Smooth muscle cell (in vitro differentiated cells): ENCODE measurements around the gene ORM2. TPM values are rescaled to one million over a fixed set of nuclear protein-coding genes. Genes with fewer than 3 reads are reported as not detected.

Source experiments
- DNase-seq: peaks from one replicate; lab custom pipeline; 2025; ENCODE audit not compliant: unreplicated experiment; lab: John Stamatoyannopoulos, UW
- H2AFZ ChIP-seq: fragments of 200-600 bp; sonication (generic); 2 replicates; pipeline ENCODE4 v1.6.0; 2016; ENCODE audit warnings: antibody characterized with exemption, low read depth, mild to moderate bottlenecking
- H3F3A ChIP-seq: fragments of 200-600 bp; sonication (generic); 2 replicates; pipeline ENCODE4 v1.6.0; 2017; ENCODE audit warnings: antibody characterized with exemption, low read depth
- H3K27ac ChIP-seq: fragments of 200-600 bp; sonication (generic); 2 replicates; pipeline ENCODE4 v1.5.1; 2016; ENCODE audit warnings: low read depth, mild to moderate bottlenecking
- H3K27me3 ChIP-seq: fragments of 200-600 bp; sonication (generic); 2 replicates; pipeline ENCODE4 v1.6.1; 2016; ENCODE audit warnings: low read depth, mild to moderate bottlenecking
- H3K36me3 ChIP-seq: fragments of 200-600 bp; sonication (generic); 2 replicates; pipeline ENCODE4 v1.5.1; 2016; ENCODE audit warnings: low read depth
- H3K4me1 ChIP-seq: fragments of 200-600 bp; sonication (generic); 2 replicates; pipeline ENCODE4 v1.5.1; 2016; ENCODE audit warnings: low read depth
- H3K4me2 ChIP-seq: fragments of 200-600 bp; sonication (generic); 2 replicates; pipeline ENCODE4 v1.6.0; 2016; ENCODE audit warnings: mild to moderate bottlenecking
- H3K4me3 ChIP-seq: fragments of 200-600 bp; sonication (generic); 2 replicates; pipeline ENCODE4 v1.5.1; 2016; ENCODE audit warnings: mild to moderate bottlenecking
- H3K79me2 ChIP-seq: fragments of 200-600 bp; sonication (generic); 2 replicates; pipeline ENCODE4 v1.6.0; 2016; ENCODE audit warnings: low read depth, mild to moderate bottlenecking
- H3K9ac ChIP-seq: fragments of 200-600 bp; sonication (generic); 2 replicates; pipeline ENCODE4 v1.6.0; 2016; ENCODE audit warnings: low read depth
- H3K9me3 ChIP-seq: fragments of 200-600 bp; sonication (generic); replicated peaks from 2 replicates; pipeline ENCODE4 v1.5.1; 2016; ENCODE audit warnings: low read depth
- H4K20me1 ChIP-seq: fragments of 200-600 bp; sonication (generic); 2 replicates; pipeline ENCODE4 v1.6.0; 2016; ENCODE audit warnings: low read depth
- CTCF ChIP-seq: fragments of 200-600 bp; sonication (generic); IDR thresholded peaks from 2 replicates; pipeline ENCODE4 v1.5.1; 2017; ENCODE audit warnings: borderline replicate concordance, mild to moderate bottlenecking, antibody characterized with exemption; ENCODE audit not compliant: insufficient read depth, poor library complexity, severe bottlenecking
- WGBS: methylation state at CpG from one replicate; pipeline ENCODE4 v1.1.7; 2016; ENCODE audit warnings: low lambda C conversion rate; 5-methylcytosine and 5-hydroxymethylcytosine counted together
- polyA plus RNA-seq: library from polyadenylated mRNA; unstranded; fragments of >200 nt; fragmentation: Nextera tagmentation; extraction: Ambion mirVana; gene quantifications from 2 replicates; pipeline ENCODE4 v1.2.1, GENCODE V29; 2016
- total RNA-seq: library from RNA; depleted of rRNA; stranded (reverse); fragments of >200 nt; gene quantifications from 2 replicates; pipeline ENCODE4 v1.2.3, GENCODE V29; 2014

ORM2 gene
- total and polyA plus RNA-seq, 2 experiments from 2014 or later, result not detected

GRCh38 chr9:114301798-114302565 is 27.7 kb upstream of the ORM2 start:
- no peak overlapping the region for H3K9ac ChIP-seq
- no peaks in the 10 kb centered on the region for H3K79me2 ChIP-seq
- H3K36me3 ChIP-seq, result peaks cover 24% of the 10 kb centered on the region
- no peaks in the 10 kb centered on the region for H3F3A ChIP-seq
- TF ChIP-seq CTCF, result no peak
- no peak overlapping the region for H3K27ac ChIP-seq
- H3K4me3 ChIP-seq, result no peak overlapping the region
- no peaks in the 10 kb centered on the region for H3K4me1 ChIP-seq
- no peak overlapping the region for H3K4me2 ChIP-seq
- H3K27me3 ChIP-seq, result no peaks in the 10 kb centered on the region
- no peak overlapping the region for H2AFZ ChIP-seq
- 85% methylated on average over 15 of the region's 15 CpGs for WGBS
- no peak for DNase-seq
- no peaks in the 10 kb centered on the region for H4K20me1 ChIP-seq
- H3K9me3 ChIP-seq, result no peaks in the 10 kb centered on the region

- no peaks in the 10 kb centered on the region for H3K27me3 ChIP-seq
- H3K36me3 ChIP-seq, result peaks cover 17% of the 10 kb centered on the region
- no peak overlapping the region for H2AFZ ChIP-seq
- WGBS, result 93% methylated on average over 6 of the region's 6 CpGs
- H3K79me2 ChIP-seq, result no peaks in the 10 kb centered on the region
- no peak overlapping the region for H3K27ac ChIP-seq
- H3K4me2 ChIP-seq, result no peak overlapping the region
- no peaks in the 10 kb centered on the region for H3K4me1 ChIP-seq
- no peaks in the 10 kb centered on the region for H3K9me3 ChIP-seq
- no peaks in the 10 kb centered on the region for H3F3A ChIP-seq
- no peak overlapping the region for H3K4me3 ChIP-seq
- H4K20me1 ChIP-seq, result no peaks in the 10 kb centered on the region
- no peak overlapping the region for H3K9ac ChIP-seq
- no peak for TF ChIP-seq CTCF
- DNase-seq, result no peak
These were observed 26.9 kb upstream of the ORM2 start for GRCh38 chr9:114302727-114303126.

GRCh38 chr9:114303571-114303970 is 26.1 kb upstream of the ORM2 start:
- Histone ChIP-seq H3K9ac (no peak overlapping the region), H3K4me2 (no peak overlapping the region), H3K79me2 (no peaks in the 10 kb centered on the region), H3K27ac (no peak overlapping the region), H3K4me3 (no peak overlapping the region), H3K9me3 (no peaks in the 10 kb centered on the region), H3K4me1 (no peaks in the 10 kb centered on the region), H3F3A (no peaks in the 10 kb centered on the region), H2AFZ (no peak overlapping the region), H4K20me1 (no peaks in the 10 kb centered on the region), H3K27me3 (no peaks in the 10 kb centered on the region), H3K36me3 (peaks cover 8% of the 10 kb centered on the region)
- TF ChIP-seq CTCF, result no peak
- 87% methylated on average over 5 of the region's 5 CpGs for WGBS
- no peak for DNase-seq

GRCh38 chr9:114303977-114304376 is 25.7 kb upstream of the ORM2 start:
- DNase-seq, result no peak
- 92% methylated on average over 4 of the region's 4 CpGs for WGBS

More at GRCh38 chr9:114303977-114304376, 25.7 kb upstream of the ORM2 start:
- no peak overlapping the region for H3K27ac ChIP-seq
- no peak overlapping the region for H3K4me2 ChIP-seq
- H3K9me3 ChIP-seq, result no peaks in the 10 kb centered on the region
- H3K27me3 ChIP-seq, result no peaks in the 10 kb centered on the region
- TF ChIP-seq CTCF, result no peak
- H3K4me3 ChIP-seq, result no peak overlapping the region
- H4K20me1 ChIP-seq, result no peaks in the 10 kb centered on the region
- H2AFZ ChIP-seq, result no peak overlapping the region
- H3K79me2 ChIP-seq, result no peaks in the 10 kb centered on the region
- no peaks in the 10 kb centered on the region for H3K4me1 ChIP-seq
- H3F3A ChIP-seq, result no peaks in the 10 kb centered on the region
- peaks cover 4% of the 10 kb centered on the region for H3K36me3 ChIP-seq
- no peak overlapping the region for H3K9ac ChIP-seq
